ENCODE measurements around the gene GTPBP3.

- no peak for TF ChIP-seq CTCF (IDR thresholded peaks at IDR 0.05; ENCODE audit: borderline replicate concordance, extremely low read depth, low read length, poor library complexity, severe bottlenecking)
- TF ChIP-seq EZH2 (IDR thresholded peaks at IDR 0.05; ENCODE audit: borderline replicate concordance, low read depth, low read length, severe bottlenecking) = no peak
Measured at GRCh38 chr19:17391371-17392151, 54.2 kb downstream of the GTPBP3 start.

All from DND-41 (cell line).